Hepatocyte (in vitro differentiated cells): ENCODE measurements around the gene GJC1. TPM values are rescaled to one million over a fixed set of nuclear protein-coding genes. Genes with fewer than 3 reads are reported as not detected.

Source experiments
- DNase-seq: peaks from one replicate; pipeline ENCODE4 v3.0.0-alpha.2; 2016; ENCODE audit warnings: low spot score
- H2AFZ ChIP-seq: fragments of 200-600 bp; sonication (generic); 2 replicates; pipeline ENCODE4 v1.6.0; 2016; ENCODE audit warnings: antibody characterized with exemption, mild to moderate bottlenecking
- H3K27ac ChIP-seq: fragments of 200-600 bp; sonication (generic); 2 replicates; pipeline ENCODE4 v1.5.1; 2016; ENCODE audit warnings: mild to moderate bottlenecking
- H3K27me3 ChIP-seq: fragments of 200-600 bp; sonication (generic); 2 replicates; pipeline ENCODE4 v1.6.1; 2016
- H3K36me3 ChIP-seq: fragments of 200-600 bp; sonication (generic); replicated peaks from 2 replicates; pipeline ENCODE4 v1.5.1; 2016; ENCODE audit warnings: low read depth; ENCODE audit not compliant: insufficient read depth
- H3K4me1 ChIP-seq: fragments of 200-600 bp; sonication (generic); 2 replicates; pipeline ENCODE4 v1.5.1; 2016; ENCODE audit warnings: mild to moderate bottlenecking, moderate library complexity; ENCODE audit not compliant: insufficient read depth
- H3K4me2 ChIP-seq: fragments of 200-600 bp; sonication (generic); 2 replicates; pipeline ENCODE4 v1.6.0; 2016
- H3K4me3 ChIP-seq: fragments of 200-600 bp; sonication (generic); 2 replicates; pipeline ENCODE4 v1.5.1; 2016; ENCODE audit warnings: mild to moderate bottlenecking
- H3K79me2 ChIP-seq: fragments of 200-600 bp; sonication (generic); 2 replicates; pipeline ENCODE4 v1.6.0; 2017; ENCODE audit warnings: mild to moderate bottlenecking
- H3K9me2 ChIP-seq: fragments of 200-600 bp; sonication (generic); replicated peaks from 2 replicates; pipeline ENCODE4 v1.6.0; 2017; ENCODE audit warnings: mild to moderate bottlenecking; ENCODE audit not compliant: insufficient read depth
- H3K9me3 ChIP-seq: fragments of 200-600 bp; sonication (generic); 2 replicates; pipeline ENCODE4 v1.5.1; 2016; ENCODE audit warnings: low read depth, mild to moderate bottlenecking
- H4K20me1 ChIP-seq: fragments of 200-600 bp; sonication (generic); 2 replicates; pipeline ENCODE4 v1.6.0; 2016; ENCODE audit warnings: mild to moderate bottlenecking; ENCODE audit not compliant: insufficient read depth, poor library complexity, severe bottlenecking
- EZH2 ChIP-seq: fragments of 200-600 bp; sonication (generic); IDR thresholded peaks from 2 replicates; pipeline ENCODE4 v1.6.1; 2016; ENCODE audit warnings: antibody characterized with exemption, mild to moderate bottlenecking, borderline replicate concordance
- EZH2phosphoT487 ChIP-seq: fragments of 200-600 bp; sonication (generic); IDR thresholded peaks from one replicate; pipeline ENCODE4 v1.6.1; 2018; ENCODE audit warnings: antibody characterized with exemption, mild to moderate bottlenecking, low read depth, moderate library complexity; ENCODE audit not compliant: unreplicated experiment, severe bottlenecking
- WGBS: methylation state at CpG from one replicate; pipeline ENCODE4 v1.1.6; 2016; ENCODE audit warnings: low lambda C conversion rate; ENCODE audit errors: missing lambda C conversion rate; 5-methylcytosine and 5-hydroxymethylcytosine counted together
- polyA plus RNA-seq: library from polyadenylated mRNA; unstranded; fragments of >200 nt; fragmentation: Nextera tagmentation; extraction: Ambion mirVana; gene quantifications from 2 replicates; pipeline ENCODE4 v1.2.1, GENCODE V29; 2016
- total RNA-seq: library from RNA; depleted of rRNA; stranded (reverse); fragments of >200 nt; gene quantifications from 2 replicates; pipeline ENCODE4 v1.2.3, GENCODE V29; 2014
- TF ChIP-seq, protein P1 (sequence below): fragments of 200-600 bp; sonication (generic); IDR thresholded peaks from 2 replicates; pipeline ENCODE4 v1.5.1; 2016; ENCODE audit warnings: antibody characterized with exemption, mild to moderate bottlenecking; ENCODE audit not compliant: poor library complexity

The GJC1 gene
- total and polyA plus RNA-seq, 2 experiments from 2014 or later, result 7.5 to 11.4 TPM

DNA sequence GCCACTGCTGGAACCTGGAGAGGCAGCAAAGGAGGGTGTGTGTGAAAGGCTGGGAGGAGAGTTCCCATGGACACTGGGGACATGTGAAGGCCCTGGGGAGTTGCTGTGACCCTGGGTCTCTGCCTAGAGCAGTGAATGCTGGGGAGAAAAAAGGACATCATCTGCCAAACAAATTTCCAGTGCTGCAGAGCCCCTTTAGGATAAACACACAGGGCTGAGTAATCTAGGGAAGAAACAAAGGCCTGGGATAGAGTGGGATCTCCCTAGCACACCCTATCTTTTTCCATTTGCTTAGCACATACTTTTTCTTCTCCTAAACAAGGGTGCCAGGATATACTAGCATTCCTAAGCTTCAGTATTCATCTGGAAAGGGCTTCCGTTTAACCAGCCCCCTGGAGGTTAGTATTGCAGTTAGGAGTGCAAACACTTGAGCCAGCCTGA lies 14.3 kb upstream of the GJC1 start:
- H4K20me1 ChIP-seq, result no peaks in the 10 kb centered on the region
- TF ChIP-seq, protein P1, sequence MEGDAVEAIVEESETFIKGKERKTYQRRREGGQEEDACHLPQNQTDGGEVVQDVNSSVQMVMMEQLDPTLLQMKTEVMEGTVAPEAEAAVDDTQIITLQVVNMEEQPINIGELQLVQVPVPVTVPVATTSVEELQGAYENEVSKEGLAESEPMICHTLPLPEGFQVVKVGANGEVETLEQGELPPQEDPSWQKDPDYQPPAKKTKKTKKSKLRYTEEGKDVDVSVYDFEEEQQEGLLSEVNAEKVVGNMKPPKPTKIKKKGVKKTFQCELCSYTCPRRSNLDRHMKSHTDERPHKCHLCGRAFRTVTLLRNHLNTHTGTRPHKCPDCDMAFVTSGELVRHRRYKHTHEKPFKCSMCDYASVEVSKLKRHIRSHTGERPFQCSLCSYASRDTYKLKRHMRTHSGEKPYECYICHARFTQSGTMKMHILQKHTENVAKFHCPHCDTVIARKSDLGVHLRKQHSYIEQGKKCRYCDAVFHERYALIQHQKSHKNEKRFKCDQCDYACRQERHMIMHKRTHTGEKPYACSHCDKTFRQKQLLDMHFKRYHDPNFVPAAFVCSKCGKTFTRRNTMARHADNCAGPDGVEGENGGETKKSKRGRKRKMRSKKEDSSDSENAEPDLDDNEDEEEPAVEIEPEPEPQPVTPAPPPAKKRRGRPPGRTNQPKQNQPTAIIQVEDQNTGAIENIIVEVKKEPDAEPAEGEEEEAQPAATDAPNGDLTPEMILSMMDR, result no peak
- TF ChIP-seq EZH2phosphoT487, result no peak
- TF ChIP-seq EZH2, result no peak
- H3K9me2 ChIP-seq, result no peaks in the 10 kb centered on the region
- H3K4me1 ChIP-seq, result no peaks in the 10 kb centered on the region
- H3K4me3 ChIP-seq, result no peak overlapping the region
- H3K27me3 ChIP-seq, result no peaks in the 10 kb centered on the region
- WGBS, result 35% methylated on average over 1 of the region's 1 CpG
- H3K9me3 ChIP-seq, result no peaks in the 10 kb centered on the region
- no peak overlapping the region for H2AFZ ChIP-seq
- no peak overlapping the region for H3K4me2 ChIP-seq
- H3K36me3 ChIP-seq, result no peaks in the 10 kb centered on the region
- H3K27ac ChIP-seq, result no peak overlapping the region
- no peak for DNase-seq
- no peaks in the 10 kb centered on the region for H3K79me2 ChIP-seq

DNA sequence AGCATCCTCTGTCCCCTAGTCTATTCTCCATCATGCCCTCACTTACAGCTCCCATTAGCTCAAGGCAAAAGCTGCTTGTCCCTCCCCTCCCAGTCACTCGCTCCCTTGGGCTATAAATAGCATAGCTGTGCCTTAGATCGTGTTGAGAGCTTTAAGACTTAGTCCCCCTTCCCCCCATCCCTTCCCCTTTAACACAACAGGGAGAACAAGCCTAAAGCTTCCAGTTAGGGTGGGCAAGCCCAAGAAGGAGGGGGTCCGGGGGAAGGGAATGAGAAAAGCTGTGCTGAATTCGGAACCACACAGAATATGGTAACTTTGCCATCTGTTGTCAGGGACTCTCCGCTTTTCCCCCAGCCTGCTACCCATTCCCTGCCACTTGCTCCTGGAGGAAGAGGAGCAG lies 12.7 kb upstream of the GJC1 start:
- Histone ChIP-seq H2AFZ (no peak overlapping the region), H3K4me2 (no peak overlapping the region), H3K27ac (no peak overlapping the region), H4K20me1 (no peaks in the 10 kb centered on the region), H3K4me3 (no peak overlapping the region), H3K9me3 (no peaks in the 10 kb centered on the region), H3K27me3 (no peaks in the 10 kb centered on the region), H3K4me1 (no peaks in the 10 kb centered on the region), H3K9me2 (no peaks in the 10 kb centered on the region), H3K79me2 (no peaks in the 10 kb centered on the region), H3K36me3 (no peaks in the 10 kb centered on the region)
- no peak for DNase-seq
- WGBS, result 48% methylated on average over 5 of the region's 5 CpGs
- TF ChIP-seq EZH2phosphoT487 (no peak), EZH2 (no peak)
- TF ChIP-seq, protein P1, result no peak

DNA sequence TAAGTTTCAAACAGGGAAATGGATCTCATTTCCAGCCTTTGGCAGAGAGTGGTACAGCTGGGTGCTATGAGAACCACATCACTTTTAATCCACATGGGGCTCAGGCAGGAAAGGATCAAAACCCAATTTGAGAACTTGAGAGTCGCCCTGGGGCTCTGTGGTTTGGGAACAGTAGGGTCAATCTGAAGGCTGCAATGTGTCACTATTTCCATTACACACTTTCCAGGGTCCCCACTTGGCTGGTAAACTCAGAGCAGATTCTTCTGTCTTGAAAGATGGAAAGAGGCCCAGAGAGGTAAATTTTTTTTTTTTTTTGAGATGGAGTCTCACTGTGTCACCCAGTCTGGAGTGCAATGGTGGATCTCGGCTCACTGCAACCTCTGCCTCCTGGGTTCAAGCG lies 10.8 kb upstream of the GJC1 start:
- H2AFZ ChIP-seq, result no peak overlapping the region
- WGBS, result 93% methylated on average over 3 of the region's 3 CpGs
- no peaks in the 10 kb centered on the region for H3K27me3 ChIP-seq
- no peaks in the 10 kb centered on the region for H3K36me3 ChIP-seq
- H3K79me2 ChIP-seq, result no peaks in the 10 kb centered on the region
- no peak overlapping the region for H3K4me3 ChIP-seq
- DNase-seq, result no peak
- H3K27ac ChIP-seq, result no peak overlapping the region
- TF ChIP-seq EZH2phosphoT487 (no peak), EZH2 (no peak)
- no peaks in the 10 kb centered on the region for H4K20me1 ChIP-seq
- no peaks in the 10 kb centered on the region for H3K9me3 ChIP-seq
- no peaks in the 10 kb centered on the region for H3K9me2 ChIP-seq
- no peaks in the 10 kb centered on the region for H3K4me1 ChIP-seq
- no peak overlapping the region for H3K4me2 ChIP-seq

DNA sequence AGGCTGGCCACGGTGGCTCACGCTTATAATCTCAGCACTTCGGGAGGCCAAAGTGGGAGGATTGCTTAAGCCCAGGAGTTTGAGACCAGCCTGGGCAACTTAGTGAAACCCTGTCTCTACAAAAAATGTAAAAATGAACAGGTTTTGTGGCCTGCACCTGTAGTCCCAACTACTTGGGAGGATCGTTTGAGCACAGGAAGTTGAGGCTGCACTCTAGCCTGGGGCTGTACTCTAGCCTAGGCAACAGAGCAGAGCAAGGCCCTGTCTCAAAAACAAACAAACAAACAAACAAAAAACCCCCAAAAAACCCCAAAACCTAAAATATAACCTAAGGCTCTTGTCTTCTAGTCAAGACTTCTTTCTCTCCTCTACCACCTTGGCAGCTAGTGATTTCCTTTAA lies 10.2 kb upstream of the GJC1 start:
- Histone ChIP-seq H3K27ac (no peak overlapping the region), H3K36me3 (no peaks in the 10 kb centered on the region)

More for the DNA sequence above, 10.2 kb upstream of the GJC1 start:
- Histone ChIP-seq H3K4me3 (no peak overlapping the region), H4K20me1 (no peaks in the 10 kb centered on the region), H3K79me2 (no peaks in the 10 kb centered on the region), H3K9me2 (no peaks in the 10 kb centered on the region), H3K27me3 (no peaks in the 10 kb centered on the region), H2AFZ (no peak overlapping the region), H3K4me2 (no peak overlapping the region), H3K9me3 (no peaks in the 10 kb centered on the region), H3K4me1 (no peaks in the 10 kb centered on the region)
- WGBS, result 89% methylated on average over 4 of the region's 4 CpGs
- TF ChIP-seq, protein P1, result no peak
- DNase-seq, result no peak
